ENCODE data around the gene B3GAT3. TPM values are rescaled to one million over a fixed set of nuclear protein-coding genes. Genes with fewer than 3 reads are reported as not detected.

The B3GAT3 gene
- total and polyA plus RNA-seq, 2 of the 8 experiments (the other 6 are each of a cell fraction or from before 2014, with no cell fraction given), result 28.0 to 39.0 TPM

DNA sequence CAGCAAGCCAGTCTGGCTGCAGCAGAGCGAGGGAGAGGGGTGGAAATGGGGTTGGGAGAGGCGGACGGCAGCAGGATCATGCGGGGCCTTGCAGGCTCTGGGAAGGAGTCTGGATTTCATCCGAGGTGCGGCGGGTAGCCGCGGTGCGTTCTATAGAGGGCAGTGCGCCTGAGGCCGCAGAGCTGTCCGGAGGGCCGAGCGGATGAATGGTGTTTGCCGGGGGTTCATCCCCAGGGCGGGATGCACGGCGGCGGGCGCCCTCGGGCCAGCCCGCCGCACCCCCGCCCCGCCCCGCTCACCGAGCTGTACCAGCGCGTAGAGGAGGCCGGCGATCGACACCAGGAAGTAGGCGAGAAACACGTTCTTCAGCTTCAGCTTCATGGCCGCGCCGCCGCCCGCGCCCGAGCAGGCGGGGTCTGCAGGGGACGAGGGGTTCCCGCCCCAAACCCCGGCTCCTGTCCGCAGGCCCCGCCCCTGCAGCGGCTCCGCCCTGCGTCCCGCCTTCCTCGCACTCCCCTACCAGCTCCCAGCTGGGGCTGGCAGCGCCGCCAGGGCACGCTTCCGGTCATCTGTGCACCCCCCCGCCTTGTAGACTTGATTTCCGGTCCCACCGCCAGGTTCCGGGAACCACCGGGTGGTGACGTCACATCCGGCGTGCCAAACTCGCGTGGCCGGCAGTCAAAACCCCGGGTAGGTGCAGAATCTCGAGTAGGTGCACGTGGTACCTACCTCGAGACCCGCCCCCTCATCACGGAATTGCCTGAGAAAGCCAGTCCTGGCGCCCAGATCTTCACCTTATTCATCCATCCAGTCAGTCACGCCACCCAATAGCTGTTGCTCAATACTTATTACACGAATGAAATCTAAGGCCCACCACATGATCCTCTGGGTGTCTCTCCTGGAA lies at the start of gene B3GAT3 (continued):
- TF ChIP-seq SIRT6 (IDR thresholded peaks at IDR 0.05; ENCODE audit: low read length) (no peak), RXRA (IDR thresholded peaks at IDR 0.05; ENCODE audit: insufficient read depth, low read depth, low read length) (no peak), POU5F1 (IDR thresholded peaks at IDR 0.05; ENCODE audit: low read depth, low read length) (no peak), MAFK (IDR thresholded peaks at IDR 0.05; ENCODE audit: low read depth, low read length) (no peak), SP2 (IDR thresholded peaks at IDR 0.05; ENCODE audit: low read length) (no peak), HDAC2 (IDR thresholded peaks at IDR 0.05; ENCODE audit: borderline replicate concordance in 1 of 2, low read depth in 2 of 2, low read length in 2 of 2) (peak in 1 of 2 experiments; percentile 35; a peak in 1 of 4 replicates), POLR2AphosphoS5 (IDR thresholded peaks at IDR 0.05; ENCODE audit: low read depth, low read length) (peak; percentile 87), JUND (IDR thresholded peaks at IDR 0.05; ENCODE audit: low read length) (peak; percentile 91)

Measured in H1 (cell line).